ENCODE measurements around the gene ANKDD1A.
A peak's percentile ranks its signal among the peaks of the same experiment; 100 is the strongest.

ANKDD1A gene

DNA sequence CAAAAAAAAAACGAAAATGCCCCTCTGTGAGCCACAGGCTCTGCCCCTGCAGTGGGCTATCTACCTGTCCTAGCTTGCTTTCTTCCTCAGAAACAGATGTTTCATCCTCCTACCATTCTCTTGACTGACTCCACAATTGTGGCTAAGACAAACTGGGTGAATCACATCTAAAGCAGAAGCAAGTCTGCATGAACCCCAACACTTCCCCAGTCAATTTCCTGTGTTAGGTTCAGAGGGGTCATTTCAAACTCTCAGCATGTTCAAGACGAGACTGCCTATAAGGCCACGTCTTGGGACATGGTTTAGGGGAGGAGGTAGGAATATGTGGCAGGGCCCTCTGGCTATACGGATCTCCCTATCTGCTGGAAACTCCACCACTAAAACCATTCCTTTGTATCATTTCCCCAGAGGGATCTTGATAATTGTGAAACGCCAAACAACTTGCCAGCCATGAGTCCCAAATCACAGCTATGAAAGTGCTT lies 28.6 kb upstream of the ANKDD1A start:
- FAIRE-seq (peak; percentile 79), DNase-seq (ENCODE audit: insufficient read length) (peak; percentile 45)
- TF ChIP-seq POLR2AphosphoS5 (IDR thresholded peaks at IDR 0.05; ENCODE audit: low read depth, low read length) (no peak; the same call in 1 of the 2 replicates), TAF1 (IDR thresholded peaks at IDR 0.05; ENCODE audit: borderline replicate concordance, low read depth, low read length) (0 out of 2 replicates have a peak, but pooled peaks have one; percentile 23), POLR2A (IDR thresholded peaks at IDR 0.05; ENCODE audit: low read depth, low read length) (no peak; the same call in 1 of the 2 replicates)

- no peak for TF ChIP-seq POLR2AphosphoS5 (IDR thresholded peaks at IDR 0.05; ENCODE audit: low read depth, low read length)
- TF ChIP-seq POLR2A (IDR thresholded peaks at IDR 0.05; ENCODE audit: low read depth, low read length): peak; percentile 70; the same call in 1 of the 2 replicates
- FAIRE-seq (peak; percentile 95), DNase-seq (ENCODE audit: insufficient read length) (peak; percentile 56)
Measured at GRCh38 chr15:64883997-64884511, 27.6 kb upstream of the ANKDD1A start.

DNA sequence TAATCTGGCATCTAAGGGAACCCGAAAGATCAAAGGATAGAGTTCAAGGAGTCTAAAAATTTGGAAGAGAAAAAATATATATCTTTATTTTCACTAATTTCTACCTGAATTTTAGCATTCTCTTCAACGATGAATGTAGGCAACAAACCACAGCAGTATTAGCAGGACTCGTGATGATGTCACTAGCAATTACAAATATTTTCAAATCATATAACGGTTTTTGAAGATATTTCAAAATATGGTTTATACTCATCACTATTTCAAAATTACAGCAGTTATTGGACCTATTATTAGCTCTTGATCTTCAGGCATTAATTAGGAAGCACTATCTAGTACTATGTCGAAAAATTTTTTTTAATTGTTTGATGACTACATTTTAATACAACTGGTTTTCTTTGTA lies 27.0 kb upstream of the ANKDD1A start:
- DNase-seq (ENCODE audit: insufficient read length) (no peak), FAIRE-seq (no peak)
- no peak for TF ChIP-seq POLR2A (IDR thresholded peaks at IDR 0.05; ENCODE audit: low read depth, low read length)
- no peak for TF ChIP-seq POLR2AphosphoS5 (IDR thresholded peaks at IDR 0.05; ENCODE audit: low read depth, low read length)
- TF ChIP-seq TAF1 (IDR thresholded peaks at IDR 0.05; ENCODE audit: borderline replicate concordance, low read depth, low read length): no peak

DNA sequence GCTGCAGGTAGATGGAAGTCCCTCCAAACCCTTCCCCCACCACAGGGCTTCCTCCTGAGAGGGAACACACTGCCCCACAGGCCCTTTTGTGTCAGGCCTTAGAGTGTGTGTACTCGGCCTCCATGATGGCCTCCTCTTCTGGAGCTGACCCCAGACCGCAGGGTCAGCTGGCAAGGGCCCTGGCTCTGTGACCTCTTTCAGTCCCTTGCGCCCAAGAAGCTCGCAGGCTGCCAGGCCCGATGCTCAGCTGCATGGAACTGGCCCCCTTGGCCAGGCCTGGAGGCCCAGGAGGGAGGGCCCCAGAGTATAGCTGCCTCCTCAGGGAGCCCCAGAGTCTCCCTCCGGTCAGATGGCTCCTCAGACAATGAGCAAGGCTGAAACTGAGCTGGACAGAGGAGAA lies 23.4 kb upstream of the ANKDD1A start:
- no peak for TF ChIP-seq POLR2A (IDR thresholded peaks at IDR 0.05; ENCODE audit: low read depth, low read length)
- TF ChIP-seq TAF1 (IDR thresholded peaks at IDR 0.05; ENCODE audit: borderline replicate concordance, low read depth, low read length): no peak
- TF ChIP-seq POLR2AphosphoS5 (IDR thresholded peaks at IDR 0.05; ENCODE audit: low read depth, low read length): no peak
- DNase-seq (ENCODE audit: insufficient read length) (no peak), FAIRE-seq (no peak)

DNA sequence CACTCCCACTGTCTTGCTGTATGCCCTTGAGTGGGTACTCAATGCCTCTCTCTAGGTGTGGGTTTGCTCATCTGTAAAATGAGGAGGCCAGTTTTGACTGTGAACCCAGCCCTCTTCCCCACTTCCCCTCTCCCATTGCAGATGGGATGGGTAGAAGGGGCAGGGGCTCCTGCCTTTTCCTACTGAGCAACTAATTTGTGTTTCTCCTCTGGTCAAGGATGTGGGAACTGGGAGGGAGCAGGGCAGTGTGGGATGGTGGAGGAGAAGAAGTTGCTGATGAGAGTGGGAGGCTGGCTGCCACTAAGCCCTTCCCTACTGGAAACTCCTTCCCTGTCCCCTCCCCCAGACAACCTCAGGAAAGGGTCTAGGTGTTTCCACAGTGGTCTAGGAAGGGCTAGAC lies 20.1 kb upstream of the ANKDD1A start:
- no peak for DNase-seq (ENCODE audit: insufficient read length)
- no peak for FAIRE-seq
- no peak for TF ChIP-seq POLR2AphosphoS5 (IDR thresholded peaks at IDR 0.05; ENCODE audit: low read depth, low read length)
- no peak for TF ChIP-seq TAF1 (IDR thresholded peaks at IDR 0.05; ENCODE audit: borderline replicate concordance, low read depth, low read length)
- no peak for TF ChIP-seq POLR2A (IDR thresholded peaks at IDR 0.05; ENCODE audit: low read depth, low read length)

GRCh38 chr15:64892847-64893403 lies 18.8 kb upstream of the ANKDD1A start:
- peak; percentile 57 for FAIRE-seq
- no peak for TF ChIP-seq TAF1 (IDR thresholded peaks at IDR 0.05; ENCODE audit: borderline replicate concordance, low read depth, low read length)
- TF ChIP-seq POLR2A (IDR thresholded peaks at IDR 0.05; ENCODE audit: low read depth, low read length): 0 out of 2 replicates have a peak, but pooled peaks have one; percentile 31
- peak; percentile 33; the same call in 1 of the 2 replicates for TF ChIP-seq POLR2AphosphoS5 (IDR thresholded peaks at IDR 0.05; ENCODE audit: low read depth, low read length)

GRCh38 chr15:64893481-64894394 lies 18.0 kb upstream of the ANKDD1A start:
- TF ChIP-seq POLR2AphosphoS5 (IDR thresholded peaks at IDR 0.05; ENCODE audit: low read depth, low read length): peak; percentile 93
- peak; percentile 65; the same call in 1 of the 2 replicates for TF ChIP-seq TAF1 (IDR thresholded peaks at IDR 0.05; ENCODE audit: borderline replicate concordance, low read depth, low read length)
- peak; percentile 83 for TF ChIP-seq POLR2A (IDR thresholded peaks at IDR 0.05; ENCODE audit: low read depth, low read length)
- FAIRE-seq: peak; percentile 96
- peak; percentile 84 for DNase-seq (ENCODE audit: insufficient read length)

More at GRCh38 chr15:64892847-64893403, 18.8 kb upstream of the ANKDD1A start:
- DNase-seq (ENCODE audit: insufficient read length): no peak

DNA sequence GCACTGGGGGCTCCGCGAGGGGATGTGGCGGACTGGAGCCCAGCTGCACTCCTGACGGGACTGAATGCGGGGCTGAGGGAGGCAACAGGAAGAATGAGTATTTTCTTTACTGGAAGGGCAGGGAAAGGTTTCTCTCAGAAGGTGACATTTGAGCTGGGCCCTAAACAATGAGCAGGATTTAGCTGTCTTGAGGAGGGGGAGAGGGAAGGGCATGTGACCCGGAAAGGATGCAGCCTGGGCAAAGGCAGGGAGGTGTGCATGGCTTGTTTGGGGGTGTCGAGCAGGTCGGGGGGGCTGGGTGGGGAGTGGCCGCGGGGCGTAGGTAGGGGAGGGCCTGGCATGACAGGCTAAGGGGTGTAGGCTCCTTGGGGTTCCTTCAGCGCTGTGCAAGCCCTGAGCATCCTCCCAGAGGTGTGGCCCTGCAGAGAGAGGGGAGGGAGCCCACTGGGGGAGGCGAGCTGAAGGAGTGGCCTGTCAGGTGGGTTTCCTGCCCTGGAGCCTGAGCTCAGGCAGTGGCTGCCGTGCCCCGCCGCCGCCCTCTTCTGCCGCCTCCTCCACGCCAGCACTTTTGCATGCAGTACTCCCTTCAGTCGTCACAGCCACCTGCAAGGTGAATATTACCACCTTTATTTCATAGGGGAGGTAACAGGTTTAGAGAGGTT lies 17.2 kb upstream of the ANKDD1A start:
- 0 out of 2 replicates have a peak, but pooled peaks have one; percentile 26 for TF ChIP-seq TAF1 (IDR thresholded peaks at IDR 0.05; ENCODE audit: borderline replicate concordance, low read depth, low read length)
- TF ChIP-seq POLR2AphosphoS5 (IDR thresholded peaks at IDR 0.05; ENCODE audit: low read depth, low read length): no peak; the same call in 1 of the 2 replicates
- peak; percentile 58; the same call in 1 of the 2 replicates for TF ChIP-seq POLR2A (IDR thresholded peaks at IDR 0.05; ENCODE audit: low read depth, low read length)
- FAIRE-seq: peak; percentile 74
- DNase-seq (ENCODE audit: insufficient read length): peak; percentile 69

DNA sequence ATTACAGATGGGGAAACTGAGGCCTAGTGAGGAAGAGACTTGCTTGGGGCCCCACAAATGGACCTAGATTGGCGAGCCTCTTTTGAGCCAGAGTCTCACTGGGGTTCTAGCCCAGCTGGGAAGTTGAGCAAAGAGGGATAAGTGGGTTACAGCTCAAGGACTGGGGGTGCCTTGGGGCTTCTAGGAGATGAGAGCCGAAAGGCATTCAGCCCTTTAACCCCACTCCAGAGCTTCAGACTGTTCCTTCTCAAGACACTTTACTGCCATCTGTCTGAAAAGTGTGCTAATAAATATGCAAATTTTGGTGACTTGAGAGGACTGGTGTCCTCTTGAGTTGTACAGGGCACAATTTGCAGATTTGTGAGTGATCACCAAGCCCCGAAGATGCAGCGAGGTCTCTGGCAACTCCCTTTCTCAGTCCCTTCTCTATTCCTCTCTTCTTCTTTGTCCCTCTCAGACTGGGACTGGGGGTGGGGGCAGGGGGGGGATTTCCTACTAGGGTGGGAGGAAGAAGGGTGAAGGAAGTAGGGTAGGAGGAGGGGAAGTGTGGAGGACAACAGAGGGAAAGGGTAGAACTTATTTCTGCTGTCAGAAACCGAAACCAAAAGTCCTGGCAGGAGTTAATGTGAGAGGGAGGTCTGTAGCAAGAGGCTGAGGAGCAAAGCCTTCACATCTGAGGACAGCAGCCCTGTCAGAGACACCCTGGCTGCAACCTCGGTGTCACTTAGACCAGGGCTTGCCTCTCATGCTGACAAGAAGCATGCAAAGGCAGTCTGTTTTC lies 16.2 kb upstream of the ANKDD1A start:
- no peak for DNase-seq (ENCODE audit: insufficient read length)
- FAIRE-seq: peak; percentile 91

GRCh38 chr15:64896371-64897069 lies 15.2 kb upstream of the ANKDD1A start:
- FAIRE-seq: no peak
- no peak for DNase-seq (ENCODE audit: insufficient read length)
- no peak for TF ChIP-seq TAF1 (IDR thresholded peaks at IDR 0.05; ENCODE audit: borderline replicate concordance, low read depth, low read length)

More for the DNA sequence above, 16.2 kb upstream of the ANKDD1A start:
- TF ChIP-seq POLR2AphosphoS5 (IDR thresholded peaks at IDR 0.05; ENCODE audit: low read depth, low read length) (peak; percentile 17), TAF1 (IDR thresholded peaks at IDR 0.05; ENCODE audit: borderline replicate concordance, low read depth, low read length) (no peak)
